GM18508 (cell line): Measurements from ENCODE around the gene GNAO1.

Experiments used
- ATAC-seq: cut with Tn5 transposase; IDR thresholded peaks from one replicate; pipeline ENCODE4 v1.9.1; 2021; ENCODE audit warnings: moderate number of reproducible peaks; ENCODE audit not compliant: insufficient read depth, unreplicated experiment

The GNAO1 gene

DNA sequence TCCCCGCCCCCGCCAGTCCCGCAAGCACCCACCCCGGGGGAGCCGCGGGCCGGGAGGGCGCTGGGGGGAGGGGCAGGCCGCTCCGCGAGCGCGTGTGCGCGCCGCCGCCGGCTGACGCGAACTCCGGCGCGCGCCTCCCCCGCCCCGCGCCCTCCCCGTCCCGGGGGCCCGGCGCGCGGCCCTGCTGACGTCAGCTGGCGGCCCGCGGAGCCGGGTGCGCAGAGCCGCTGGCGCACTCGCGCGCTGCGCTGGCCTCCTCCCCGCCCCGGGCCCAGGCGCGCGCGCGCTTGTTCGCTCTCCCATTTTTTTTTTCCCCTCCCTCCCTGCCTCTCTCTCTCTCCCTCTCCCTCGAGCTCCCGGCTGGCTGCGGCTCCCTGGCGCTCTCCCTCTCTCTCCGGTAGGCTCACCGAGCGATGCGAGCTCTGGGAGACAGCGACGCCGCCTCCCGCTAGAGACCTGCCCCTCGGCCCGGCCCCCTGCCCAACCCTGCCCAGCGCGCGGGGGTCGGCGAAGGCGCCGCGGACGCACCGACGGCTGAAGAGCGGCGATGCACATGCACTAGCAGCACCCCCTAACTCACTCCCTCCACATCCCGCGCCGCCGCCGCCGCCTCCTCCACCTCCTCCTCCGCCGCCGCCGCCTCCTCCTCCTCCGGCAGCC lies at the start of gene GNAO1:
Gene GNAO1 (plus strand): TSS at position 334 of the 660 bp plus-strand sequence. CDS start 747 bp downstream, outside the sequence.
- no peak for ATAC-seq

DNA sequence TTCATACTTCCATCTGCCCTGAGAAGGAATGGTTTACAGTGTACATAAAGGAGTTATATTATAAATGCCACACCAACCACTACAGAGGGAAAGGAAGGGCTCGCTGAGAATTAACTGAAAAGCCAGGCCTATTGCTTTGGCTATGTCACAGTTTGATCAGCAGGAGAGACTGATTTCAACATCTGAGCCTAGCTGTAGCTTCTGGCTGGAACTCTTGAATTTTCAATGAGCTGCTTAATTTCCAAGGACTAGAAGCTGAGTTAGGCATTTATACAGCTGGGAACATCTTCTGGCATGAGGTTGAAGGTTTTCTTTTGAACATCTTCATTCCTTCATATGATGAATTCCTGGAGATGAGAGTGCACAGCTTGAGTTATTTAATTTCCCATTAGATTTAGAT lies 47.6 kb upstream of the GNAO1 start:
- ATAC-seq: no peak

DNA sequence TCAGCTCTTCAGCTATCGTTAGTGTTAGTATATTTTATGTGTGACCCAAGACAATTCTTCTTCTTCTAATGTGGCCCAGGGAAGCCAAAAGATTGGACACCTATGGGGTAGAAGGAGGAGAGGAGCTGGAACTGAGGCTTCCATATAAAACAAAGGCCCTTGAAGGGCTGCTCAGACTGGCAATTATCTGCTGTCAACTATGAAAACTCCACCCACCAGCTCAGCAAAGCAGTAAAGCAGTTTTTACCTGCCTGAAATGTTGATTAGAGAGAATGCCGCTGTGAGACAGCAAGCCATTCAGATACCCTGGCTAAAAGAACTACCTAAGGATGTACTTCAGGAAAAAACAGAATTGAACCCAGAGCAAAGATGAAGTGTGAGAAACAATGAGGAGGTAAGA lies 45.9 kb upstream of the GNAO1 start:
- no peak for ATAC-seq

DNA sequence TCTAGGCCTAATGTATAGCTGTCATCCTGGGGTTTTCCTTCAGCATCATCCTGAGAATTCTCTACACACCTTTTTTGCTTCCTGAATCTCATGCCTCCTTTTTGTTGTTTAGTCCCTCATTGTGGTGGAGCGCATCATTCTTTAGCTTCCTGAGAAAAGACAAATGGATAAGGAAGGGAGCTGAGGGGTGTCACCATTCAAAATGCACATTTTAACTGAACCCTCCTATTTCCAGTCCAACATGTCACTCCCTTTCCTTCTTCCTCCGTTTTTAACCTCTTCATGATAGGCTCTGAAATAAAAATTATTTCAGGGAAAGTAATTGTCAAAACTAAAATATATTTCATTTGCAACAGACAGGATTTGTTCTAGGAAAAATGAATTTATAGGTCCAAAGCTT lies 39.7 kb upstream of the GNAO1 start:
- ATAC-seq: no peak

DNA sequence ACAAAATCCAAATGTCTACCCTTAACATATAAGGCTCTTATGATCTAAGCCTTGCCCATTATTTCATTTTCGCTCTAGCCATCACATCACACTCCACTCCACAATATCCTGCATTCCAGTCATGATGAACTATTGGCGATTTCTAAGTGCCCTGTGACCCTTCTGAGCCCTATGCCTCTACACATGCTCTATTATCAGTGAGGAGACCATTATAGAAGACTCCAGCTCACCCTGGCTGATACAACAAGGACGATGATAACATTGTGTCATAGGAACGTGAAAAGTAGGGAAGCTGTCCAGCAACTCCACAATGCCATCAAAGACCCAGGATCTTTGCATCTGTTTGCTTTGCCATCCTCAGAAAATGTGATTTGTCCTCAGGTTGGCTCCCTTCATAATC lies 29.6 kb upstream of the GNAO1 start:
- no peak for ATAC-seq

DNA sequence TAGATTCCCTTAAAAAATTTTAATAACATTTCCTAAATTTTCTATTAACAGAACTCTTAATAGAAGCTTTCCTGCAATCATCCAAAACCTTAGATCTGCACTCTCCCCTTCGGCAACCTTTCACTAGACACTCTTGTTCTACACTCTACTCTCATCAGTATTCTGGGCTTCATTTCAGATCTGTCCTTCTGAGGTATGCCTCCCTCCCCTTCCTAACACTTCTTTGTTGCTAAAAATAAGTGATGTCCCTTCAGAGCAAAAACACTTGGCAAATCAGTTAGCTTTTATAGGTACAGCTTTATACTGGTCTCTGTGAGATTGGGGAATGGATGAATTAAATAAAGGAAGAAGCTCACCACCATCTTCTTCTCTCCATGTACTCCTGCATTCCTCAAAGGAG lies 28.2 kb upstream of the GNAO1 start:
- no peak for ATAC-seq

DNA sequence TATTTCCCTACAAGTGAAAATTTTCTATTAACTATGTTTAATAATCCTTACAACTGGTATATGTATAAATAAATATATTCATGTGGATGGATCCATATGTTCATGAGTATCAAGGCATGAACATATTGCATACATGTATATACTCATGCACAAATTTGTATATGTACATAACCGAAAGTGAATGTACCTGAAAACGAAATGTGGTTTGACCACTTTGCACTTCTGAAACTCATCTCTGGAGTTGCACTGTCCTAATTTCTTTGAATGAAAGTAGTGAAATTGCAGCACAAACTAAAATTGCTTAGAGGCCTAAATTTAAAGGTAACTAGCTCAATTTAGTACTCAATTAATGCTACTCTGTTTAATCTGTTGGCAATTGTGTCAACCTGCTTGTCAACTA lies 27.4 kb upstream of the GNAO1 start:
- ATAC-seq: no peak

DNA sequence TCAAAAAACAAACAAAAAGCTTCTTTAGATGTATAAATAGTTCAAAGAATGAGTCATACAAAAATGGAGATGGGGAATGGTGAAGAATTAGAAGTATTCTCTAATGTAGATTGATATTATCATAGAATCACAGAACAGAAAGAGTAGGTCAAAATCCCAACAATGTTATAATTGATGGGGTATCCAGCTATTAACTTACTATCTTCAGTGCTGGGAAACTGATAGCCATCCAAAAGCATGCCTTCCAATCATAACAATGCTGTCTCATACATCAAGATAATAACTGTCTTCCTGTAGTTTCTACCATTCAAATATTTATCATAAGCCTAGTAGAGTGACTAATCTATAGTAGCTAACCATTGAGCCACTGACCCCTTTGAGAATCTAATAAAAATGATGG lies 26.7 kb upstream of the GNAO1 start:
- no peak for ATAC-seq

DNA sequence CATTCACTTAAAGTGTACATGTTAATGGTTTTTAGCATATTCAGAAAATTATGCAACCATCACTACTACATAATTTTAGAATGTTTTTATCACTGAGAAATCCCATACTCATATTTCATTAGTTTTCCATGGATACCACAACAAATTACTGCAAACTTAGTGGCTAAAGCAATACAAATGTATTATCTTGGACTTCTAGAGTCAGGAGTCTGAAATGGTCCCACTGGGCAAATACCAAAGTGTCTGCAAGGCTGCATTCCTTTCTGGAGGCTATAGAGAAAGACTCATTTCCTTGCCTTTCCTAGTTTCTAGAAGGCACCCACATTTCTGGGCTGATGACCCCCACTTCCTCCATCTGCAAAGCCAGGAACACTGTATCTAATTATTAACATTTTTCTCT lies 16.9 kb upstream of the GNAO1 start:
- ATAC-seq: no peak

DNA sequence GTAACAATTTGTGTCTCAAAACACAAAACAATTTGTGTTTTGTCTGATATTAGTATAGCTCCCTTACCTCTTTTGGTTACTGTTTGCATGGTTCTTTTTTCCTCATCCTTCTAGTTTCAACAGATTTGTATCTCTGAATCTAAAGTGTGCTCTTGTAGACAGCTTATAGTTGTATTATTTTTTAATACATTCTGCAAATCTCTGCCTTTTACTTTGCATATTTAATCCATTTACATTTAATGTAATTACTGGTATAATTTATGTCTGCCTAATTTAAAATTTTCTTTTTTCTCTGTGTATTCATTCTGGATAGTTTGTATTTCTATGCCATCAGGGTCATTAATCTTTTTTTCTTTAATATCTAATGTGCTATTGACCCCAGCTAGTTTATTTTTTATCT lies 9.9 kb upstream of the GNAO1 start:
- ATAC-seq: no peak

DNA sequence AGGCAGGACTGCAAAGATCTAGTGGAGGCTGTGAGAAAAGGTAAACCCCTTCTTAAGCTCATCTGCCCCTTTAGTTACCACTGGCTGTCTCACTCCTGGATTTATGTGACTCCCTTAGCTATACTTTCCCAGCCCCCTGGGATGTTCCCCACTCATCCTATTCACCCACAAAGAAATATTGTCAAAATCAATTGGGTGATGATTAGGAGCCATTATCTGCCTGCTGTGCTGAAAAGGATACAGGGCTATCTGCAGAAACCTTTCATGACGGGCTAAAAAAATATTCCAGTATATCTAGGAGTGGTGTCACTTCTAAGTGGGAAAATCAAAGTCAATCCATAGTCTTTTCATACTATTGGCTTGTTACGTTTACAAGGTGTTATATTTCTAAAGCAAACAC lies 8.0 kb upstream of the GNAO1 start:
- no peak for ATAC-seq

DNA sequence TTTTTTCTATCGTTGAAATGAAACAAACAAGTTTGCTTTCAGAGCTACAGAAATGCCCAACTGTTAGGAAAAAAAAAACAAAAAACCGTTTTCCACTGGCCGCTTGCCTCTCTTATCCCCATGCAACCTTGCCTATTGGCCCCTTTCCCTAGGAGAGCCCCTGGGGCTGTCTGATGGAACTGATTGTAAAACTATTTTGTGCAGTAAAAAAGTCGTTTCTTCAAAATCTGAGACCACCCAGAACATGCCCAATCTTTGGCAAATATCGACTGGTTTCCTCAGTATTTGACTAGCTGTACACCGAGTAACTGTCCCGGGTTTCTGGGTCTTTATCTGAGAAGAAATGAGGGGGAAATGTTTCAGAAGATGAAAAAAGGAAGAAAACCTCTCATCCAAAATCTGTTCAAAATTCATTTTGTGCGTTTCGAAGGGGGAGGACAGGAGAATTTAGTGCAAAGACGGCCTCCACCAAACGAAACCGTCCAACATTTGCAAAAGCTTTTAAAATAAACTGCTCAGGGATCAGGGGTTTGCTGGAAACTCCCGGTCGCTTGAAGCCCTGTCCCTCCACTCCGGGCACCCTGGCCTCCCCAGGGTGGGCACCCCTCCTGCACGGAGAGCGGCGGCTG lies 1.1 kb upstream of the GNAO1 start:
- ATAC-seq: no peak

DNA sequence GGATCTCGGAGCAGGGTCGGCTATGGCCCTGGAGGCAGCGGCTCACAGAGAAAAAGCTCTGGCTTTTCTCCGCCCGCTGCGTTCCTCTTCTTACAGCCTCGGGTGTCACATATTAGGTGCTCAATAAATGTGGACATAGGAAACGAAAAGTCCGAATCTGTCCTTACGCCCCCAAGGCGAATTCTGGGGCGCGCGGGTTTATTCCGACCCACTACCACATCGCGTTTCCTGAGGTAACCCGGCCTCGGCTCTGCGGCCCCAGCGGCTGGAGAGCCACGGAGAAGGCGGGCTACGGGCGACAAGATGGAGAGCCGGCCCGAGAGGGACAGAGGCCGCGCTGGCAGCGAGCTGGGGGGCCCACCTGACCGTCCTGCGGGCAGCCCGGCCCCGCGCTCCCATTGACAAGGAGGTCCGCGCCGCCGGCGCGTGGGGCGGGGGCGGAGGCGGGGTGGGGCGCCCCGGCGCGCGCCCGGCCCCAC lies 573 bp upstream of the GNAO1 start:
- ATAC-seq: no peak

DNA sequence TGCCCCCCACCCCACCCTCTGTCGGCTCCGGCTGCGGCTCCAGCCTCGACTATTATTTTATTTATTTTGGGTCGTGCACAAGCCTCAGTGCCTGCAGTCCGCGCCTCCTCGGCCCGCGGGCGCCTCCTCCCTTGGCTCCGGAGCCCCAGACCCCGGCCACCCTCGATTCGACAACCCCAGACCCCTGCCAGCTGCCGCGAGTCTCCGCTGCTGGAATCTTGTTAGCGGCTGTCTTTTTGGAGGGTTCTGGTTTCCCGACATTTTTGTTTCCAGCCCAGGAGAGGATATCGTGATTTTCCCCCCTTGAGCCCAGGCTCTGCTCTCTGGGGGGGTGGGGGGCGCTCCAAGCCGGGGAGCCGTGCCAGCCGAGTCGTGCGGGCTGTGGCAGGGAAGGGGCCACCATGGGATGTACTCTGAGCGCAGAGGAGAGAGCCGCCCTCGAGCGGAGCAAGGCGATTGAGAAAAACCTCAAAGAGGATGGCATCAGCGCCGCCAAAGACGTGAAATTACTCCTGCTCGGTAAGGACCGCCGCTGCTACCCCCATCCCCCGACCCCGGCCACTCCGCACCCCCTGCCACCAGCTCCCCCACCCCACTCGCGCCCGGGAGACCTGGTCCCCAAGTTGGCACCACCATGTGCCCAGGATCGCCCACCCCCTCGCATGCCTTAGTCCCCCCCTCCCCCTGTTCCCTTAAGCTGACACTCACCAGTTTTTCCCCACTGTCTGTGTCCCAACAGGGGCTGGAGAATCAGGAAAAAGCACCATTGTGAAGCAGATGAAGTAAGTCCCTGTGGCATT lies 746 bp downstream of the GNAO1 start:
- ATAC-seq: no peak

DNA sequence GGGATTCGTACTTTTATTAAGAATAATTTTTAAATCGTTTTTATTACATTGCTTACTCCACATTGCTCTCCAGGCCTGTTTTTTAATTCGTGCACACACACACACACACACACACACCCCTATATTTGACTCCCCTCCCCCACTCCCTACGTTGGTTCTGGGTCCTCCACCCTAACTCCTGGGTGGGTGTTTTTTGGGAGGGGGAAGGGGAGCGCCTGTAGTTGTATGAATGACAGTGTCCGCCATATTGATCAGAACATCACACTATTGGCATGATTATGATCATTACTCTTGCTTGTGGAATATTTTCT lies 1.3 kb downstream of the GNAO1 start:
- no peak for ATAC-seq

DNA sequence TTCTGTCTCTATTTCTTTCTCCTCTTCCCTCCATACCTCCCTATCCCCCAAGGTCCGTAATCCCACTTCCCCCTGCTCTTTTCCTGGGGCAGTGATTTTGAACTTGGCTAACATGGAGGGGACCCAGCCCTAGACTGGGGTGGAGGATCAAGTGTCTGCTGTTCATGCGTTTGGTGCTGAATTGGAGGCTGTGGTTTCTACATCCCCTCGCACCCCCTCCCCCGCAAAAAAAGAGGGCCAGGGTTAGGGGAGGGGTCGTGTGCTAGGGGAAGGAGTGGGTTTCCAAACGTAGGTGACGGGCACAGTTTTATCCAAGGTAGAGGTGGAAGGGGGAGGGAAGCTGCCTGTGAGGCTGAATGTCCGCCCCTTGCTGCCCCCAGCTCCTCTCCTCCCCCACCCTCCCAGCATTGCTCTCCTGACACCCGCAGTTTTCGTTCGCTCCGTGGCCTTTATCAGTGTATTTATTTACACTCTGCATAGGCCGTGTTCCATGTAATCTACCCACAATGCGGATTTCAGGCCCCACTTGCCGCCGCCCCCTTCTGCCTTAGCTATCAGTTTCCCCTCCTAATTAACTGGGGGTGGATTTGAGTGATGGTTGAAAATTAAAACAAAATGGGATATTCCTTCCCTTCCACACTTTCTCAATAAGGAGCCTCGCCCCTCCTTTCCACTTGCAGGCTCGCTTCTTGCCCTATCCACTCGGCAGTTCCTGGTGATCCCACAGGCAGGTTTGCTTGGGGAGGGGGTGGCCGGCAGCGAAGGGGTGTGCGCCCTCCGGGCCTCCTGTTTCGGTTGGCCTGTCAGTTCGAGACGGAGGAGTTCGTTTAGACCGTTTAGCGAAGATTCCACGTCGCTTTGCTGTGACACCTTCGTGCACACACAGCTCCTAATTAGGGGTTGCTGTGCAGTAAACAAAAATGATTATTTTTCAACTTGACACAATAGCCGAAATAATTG lies 2.0 kb downstream of the GNAO1 start:
- no peak for ATAC-seq

DNA sequence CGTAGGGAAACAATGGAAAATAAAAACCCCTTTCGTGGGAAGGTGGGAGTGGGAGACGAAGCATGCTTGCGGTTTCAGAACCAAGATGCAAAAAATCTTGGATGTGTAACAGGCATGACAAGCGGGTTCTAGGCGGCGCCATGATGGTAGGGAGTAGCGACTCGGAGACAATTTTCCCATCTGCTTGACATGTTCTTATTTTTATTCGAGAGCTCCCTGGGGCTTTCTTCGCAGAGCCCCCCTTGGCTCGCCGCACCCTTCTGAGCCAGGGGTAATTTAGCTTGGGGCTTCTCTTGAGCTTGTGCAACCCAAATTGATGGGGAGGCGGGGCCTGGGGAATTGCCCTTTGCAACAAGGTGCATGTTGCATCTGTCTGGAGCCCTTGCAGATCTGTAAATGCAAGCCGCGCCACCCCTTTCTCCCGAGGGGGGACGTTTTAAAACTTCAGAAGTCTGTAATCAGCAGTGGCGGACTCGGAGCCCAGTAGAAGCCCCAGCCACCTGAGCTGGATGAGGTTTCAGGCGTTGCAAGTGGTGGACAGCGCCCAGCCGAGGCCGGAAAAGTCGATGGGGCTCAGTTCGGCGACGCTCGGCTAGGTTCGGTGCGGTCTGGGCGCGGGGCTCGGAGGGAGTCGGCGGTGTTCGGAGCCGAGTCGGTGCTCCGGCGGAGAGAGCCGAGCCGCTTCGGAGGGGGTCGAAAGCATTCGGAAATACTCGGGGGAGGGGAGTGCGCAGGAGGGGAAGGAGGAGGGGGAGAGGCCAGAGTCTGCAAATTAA lies 2.9 kb downstream of the GNAO1 start:
- no peak for ATAC-seq

DNA sequence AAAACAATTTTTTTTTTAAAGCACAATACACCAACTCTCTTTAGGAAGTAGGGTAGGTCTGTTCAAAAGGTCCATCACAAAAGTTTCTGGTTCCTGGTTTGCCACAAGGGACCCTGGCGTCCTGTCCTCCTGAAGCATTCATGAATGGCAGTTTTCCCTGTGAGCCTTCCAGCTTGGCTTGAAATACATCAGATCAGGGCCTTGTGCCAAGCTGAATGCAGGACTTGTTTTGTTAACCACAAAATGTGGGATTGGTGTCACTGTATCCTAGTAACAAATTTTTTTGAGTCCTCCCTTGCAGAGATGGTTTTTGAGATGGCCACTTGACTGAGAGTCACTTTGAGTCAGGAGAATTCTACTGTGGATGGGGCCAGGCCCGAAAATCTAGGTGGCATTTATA lies 3.9 kb downstream of the GNAO1 start:
- ATAC-seq: no peak

DNA sequence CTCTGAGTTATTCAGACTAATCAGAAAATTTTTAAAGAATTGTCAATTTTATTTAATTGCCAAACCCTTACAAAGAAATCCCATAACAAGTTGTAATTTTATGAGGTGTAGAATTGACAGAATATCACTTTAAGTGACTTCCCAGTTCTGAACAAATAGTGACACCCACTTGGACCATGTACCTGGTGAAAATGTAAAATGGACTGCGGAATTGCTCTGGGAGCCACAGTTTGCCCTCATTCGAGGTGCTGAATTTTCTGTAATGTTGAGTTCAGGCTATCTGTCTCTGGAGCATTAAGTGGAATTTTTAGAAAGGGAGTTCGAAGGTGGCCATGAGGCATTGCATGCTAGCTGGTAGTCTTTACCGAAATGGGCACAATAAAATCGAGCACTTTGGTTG lies 5.1 kb downstream of the GNAO1 start:
- no peak for ATAC-seq
